ENCODE data around the gene CASP10.
A peak's percentile ranks its signal among the peaks of the same experiment; 100 is the strongest.
"Not testable (repeated sequence)": the region's sequence is repeated elsewhere in the genome, so short reads cannot be mapped to it uniquely, and the experiment has no call there.

The CASP10 gene

DNA sequence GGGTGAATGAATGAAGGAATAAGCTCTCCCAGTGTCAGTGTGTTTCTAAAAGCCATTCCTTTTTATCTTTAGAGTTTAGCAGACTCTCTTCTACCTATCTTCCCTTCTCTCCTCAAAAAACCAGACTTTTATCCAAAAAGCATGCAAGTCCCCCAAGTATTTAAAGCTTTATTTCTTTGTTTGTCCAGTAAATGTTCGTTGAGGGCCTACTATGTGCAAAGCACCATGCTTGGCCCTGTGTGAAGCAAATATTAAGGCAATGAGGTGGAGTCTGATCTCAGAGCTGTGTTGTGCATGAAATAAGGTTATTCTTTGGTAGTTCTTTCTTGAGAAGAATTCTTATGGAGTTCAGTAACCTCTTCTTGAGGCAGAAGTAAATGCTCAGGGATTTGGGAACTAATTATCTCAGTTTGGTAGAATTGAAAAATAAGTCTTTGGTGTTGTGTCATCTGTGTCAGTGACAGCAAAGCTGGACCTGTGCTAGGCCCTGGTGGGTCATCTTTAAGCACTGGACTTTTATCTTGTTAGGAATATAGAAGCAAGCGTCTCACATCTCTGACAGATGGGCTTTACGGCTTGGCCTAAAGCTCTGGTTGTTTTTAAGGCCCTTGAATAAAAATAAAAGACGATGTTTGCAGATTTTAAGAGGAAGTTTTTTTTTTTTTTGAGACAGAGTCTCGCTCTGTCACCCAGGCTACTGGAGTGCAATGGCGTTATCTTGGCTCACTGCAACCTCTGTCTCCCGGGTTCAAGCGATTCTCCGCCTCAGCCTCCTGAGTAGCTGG, 28.1 kb upstream of the CASP10 start:
- no peak for DNase-seq

DNA sequence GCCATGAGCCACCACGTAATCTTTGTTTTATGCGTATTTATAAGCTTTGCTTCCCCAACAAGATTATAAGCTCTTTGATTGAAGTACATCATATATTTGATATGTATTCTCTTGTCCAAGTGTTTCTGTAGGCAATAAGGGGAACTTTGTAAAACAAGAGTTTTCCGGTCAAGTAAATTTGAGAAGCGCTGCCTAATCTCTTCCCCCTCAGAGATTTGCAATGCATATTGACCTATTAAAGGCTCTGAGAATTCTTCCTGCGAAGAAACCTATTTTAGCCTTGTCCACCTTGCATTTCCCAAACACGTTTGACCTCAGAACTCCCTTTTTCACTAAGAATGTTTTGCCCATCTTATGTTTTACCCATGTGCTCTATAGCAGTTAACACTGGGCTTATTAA, 26.9 kb upstream of the CASP10 start:
- DNase-seq = no peak

DNA sequence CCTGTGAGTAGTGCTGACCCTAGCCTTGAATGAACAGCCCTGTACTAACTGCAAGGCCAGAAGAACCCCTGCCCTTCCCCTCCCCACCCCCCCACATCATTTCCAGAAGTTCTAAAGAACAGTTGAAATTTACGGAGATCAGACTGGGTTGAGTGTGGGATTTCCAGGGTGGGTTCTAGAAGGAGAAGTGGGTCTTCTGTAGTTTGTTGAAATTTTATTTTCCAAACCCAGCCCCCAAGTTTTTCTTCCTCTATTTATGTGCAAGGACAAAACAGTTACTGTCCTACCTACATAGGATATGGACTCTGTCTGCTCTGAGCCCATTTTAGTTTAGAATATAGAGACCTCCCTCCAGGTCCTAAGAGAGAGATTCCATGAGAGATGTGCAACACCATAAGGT, 26.3 kb upstream of the CASP10 start:
- DNase-seq = no peak

DNA sequence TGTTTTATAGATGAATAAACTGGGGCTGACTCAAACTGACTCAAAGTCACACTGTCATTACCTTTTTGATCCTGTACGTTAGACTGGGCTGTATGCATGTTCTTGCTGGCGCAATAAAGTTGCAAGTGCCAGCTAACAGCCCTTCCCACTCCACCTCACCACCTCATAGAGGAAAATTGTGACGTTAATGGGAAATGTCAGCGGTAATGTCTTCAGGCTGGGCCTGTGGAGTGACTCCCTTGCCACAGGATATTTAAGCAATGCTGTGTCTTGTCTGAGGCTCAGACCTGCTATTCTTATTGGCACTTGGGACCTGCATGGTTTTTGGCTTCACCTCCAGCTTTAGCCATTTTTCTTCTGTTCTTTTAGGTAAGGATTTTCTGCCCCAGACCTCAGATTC, 25.2 kb upstream of the CASP10 start:
- no peak for DNase-seq

DNA sequence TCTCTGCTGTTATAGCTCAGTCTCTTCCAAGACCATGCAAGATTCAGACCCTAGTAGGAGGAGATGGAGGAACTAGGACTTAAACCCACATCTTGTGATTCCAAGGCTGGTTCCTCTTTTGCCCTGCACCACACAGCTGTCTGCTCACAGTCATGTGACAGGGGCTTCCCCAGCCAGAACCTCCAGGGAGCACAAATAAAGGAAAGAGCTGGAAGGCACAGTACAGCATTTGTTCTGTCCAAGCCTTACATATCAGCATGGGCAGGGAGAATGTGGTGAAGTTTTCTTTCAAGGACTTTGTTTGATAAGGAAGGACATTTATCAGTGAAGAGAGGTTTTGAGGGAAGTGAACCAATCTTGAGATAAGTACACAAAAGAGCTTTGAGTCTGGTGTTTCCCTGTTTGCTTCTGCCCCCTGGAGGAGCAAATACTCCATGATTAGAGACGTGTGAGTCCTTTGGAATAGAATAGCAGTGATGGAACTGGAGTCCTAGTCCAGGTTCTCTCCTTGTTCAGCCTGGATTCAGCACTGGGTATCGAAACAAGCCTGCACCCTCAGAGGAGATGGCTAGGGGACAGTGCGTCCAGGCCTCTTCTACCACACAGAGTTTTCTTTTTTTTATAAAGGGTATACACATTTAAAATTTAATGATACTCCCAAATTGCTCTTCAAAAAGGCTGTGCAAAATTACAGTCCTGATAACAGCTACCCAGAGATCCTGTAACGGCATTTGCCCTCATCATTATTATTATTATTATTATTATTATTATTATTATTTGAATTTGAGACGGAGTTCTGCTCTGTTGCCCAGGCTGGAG, 24.6 kb upstream of the CASP10 start:
- DNase-seq = peak; percentile 50

DNA sequence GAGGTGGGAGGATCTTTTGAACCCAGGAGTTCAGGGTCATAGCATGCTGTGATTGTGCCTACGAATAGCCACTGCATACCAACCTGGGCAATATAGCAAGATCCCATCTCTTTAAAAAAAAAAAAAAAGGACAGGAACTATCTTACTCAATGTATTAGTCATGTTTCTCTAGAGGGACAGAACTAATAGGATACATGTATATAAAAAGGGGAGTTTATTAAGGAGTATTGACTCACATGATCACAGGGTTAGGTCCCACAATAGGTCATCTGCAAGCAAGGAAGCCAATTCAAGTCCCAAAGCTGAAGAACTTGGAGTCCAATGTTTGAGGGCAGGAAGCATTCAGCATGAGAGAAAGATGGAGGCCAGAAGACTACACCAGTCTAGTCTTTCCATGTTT, 18.8 kb upstream of the CASP10 start:
- no peak for DNase-seq

DNA sequence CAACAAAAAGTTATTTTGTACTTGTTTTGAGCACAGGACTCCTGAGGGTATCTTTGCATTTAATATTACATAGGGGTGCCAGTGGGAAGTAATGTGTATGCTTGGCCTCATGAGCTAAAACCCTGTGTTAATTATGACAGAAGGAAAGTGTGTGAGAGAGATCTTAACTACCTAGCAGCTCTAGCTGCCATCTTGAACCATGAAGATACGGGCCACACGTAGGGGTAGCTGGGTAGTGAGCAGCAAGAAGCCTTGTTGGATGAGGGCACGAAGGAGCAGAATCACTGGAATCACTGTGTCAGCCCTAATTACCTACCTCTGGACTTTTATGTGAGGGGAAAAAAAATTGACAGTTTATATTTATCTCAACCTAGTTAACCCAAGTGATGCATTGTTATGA, 15.4 kb upstream of the CASP10 start:
- DNase-seq = no peak

DNA sequence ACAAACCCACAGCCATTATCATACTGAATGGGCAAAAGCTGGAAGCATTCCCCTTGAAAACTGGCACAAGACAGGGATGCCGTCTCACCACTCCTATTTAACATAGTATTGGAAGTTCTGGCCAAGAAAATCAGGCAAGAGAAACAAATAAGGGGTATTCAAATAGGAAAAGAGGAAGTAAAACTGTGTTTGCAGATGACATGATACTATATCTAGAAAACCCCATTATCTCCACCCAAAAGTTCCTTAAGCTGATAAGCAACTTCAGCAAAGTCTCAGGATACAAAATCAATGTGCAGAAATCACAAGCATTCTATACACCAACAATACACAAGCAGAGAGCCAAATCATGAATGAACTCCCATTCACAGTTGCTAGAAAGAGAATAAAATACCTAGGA, 14.4 kb upstream of the CASP10 start:
- DNase-seq = not testable (repeated sequence)

DNA sequence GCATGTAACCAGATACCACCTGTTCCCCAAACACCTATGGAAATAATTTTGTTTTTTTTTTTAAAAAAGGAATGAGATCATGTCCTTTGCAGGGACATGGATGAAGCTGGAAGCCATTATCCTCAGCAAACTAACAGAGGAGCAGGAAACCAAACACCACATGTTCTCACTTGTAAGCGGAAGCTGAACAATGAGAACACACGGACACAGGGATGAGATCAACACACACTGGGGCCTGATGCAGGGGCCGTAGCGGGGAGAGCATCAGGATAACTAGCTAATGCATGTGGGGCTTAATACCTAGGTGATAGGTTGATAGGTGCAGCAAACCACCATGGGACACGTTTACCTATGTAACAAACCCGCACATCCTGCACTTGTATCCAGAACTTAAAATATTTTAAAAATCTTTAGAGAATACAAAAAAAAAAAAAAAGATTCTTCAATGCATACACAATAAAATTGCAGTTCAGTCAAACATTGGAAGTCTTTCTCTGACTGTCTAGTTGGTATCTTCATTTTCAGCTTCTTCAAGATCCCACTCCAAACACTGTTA, 11.6 kb upstream of the CASP10 start:
- no peak for DNase-seq

DNA sequence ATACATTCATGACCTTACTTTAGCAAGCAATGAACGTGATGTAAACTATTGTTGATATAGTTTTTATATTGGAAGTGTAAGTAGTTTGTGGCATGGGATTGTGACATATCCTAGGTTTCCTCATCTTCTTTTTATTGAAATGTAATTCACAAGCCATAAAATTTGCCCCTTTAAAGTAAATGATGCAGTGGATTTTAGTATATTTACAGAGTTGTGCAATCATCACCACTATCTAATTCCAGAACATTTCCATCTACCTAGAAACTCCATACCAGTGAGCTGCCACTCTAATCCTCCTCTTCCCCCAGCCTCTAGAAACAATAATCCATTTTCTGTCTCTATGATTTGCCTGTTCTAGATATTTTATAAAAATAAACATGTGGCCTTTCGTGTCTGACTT, 10.7 kb upstream of the CASP10 start:
- no peak for DNase-seq

DNA sequence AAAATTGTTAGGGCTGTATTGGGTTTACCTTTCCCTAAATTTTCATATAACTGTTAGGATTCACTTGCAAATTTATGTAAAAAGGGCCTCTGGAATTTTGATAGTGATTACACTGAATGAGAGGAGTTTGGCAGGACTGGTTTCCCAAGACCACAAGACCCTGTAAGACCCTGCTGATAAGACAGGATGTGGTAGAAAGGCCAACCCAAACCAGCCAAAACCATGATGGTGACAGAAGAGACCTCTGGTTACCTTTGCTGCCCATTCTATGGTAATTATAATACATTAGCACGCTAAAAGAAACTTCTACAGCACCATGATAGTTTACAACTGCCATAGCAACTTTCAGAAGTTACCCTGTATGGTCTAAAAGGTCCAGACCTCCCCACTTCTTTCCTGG, 8.3 kb upstream of the CASP10 start:
- no peak for DNase-seq

DNA sequence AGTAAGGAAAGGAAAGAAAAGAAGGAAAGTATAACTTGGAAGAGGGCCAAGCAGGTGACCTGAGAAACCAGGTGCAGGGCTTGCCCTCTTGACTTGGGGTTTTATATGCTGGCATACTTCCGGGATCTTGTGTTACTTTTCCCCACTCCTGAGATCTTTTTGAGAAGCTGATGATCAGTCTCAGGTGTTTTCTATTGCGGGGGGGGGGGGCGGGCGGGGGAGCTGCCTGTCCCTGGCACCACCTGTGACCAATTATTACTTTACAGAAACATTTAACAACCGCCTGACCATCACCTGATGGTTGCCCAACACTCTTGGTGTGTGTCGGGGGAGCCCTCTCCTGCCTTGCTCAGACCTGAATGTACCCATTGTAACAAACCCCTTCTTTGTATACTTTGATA, 6.9 kb upstream of the CASP10 start:
- DNase-seq = no peak

DNA sequence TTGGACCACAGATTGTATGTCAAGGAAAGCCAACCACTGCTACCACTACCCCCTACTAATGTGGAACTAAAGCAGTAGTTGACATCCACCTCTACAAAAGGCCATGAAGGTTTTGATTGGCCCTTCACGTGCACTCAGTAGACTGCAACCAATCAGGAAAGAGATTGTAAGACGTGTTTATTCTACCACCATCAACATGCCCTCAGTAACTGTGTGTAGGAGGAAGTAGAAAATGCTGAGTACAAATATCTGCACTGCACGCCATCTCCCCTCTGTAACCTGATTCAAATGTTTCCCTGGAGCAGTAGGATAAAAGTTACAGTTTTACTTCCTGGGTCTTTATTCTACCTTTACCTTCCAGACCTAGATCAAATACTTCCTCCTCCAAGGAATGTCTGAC, 2.9 kb upstream of the CASP10 start:
- no peak for DNase-seq

DNA sequence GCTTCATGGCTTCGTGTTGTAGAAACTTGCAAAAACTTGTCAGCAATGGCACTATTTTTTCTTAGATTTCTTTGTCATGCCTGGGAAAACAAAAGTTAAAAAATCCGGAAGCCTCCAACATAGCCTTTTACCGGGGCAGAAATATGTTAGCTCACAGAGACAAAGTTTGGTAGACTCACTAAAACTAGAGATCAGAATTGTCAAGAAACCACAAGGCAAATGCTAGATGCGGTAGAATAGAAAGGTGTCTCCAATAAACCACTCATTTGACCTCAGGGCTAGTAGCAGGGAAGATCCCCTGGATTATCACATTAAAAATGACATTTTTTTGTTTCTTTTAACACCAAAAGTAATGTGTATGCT, 405 bp downstream of the CASP10 start:
- DNase-seq = no peak

DNA sequence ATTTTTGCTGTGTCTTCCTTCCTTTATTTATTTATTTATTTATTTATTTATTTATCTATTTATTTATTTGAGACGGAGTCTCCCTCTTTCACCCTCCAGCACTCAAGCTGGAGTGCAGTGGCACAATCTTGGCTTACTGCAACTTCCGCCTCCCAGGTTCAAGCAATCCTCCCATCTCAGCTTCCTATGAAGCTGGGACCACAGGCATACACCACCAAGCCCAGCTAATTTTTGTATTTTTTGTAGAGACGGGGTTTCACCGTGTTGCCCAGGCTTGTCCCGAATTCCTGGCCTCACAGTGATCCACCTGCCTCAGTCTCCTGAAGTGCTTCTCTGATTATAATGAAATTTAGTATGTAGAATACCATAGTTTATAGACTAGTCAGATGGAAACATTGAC, 894 bp downstream of the CASP10 start:
- DNase-seq = not testable (repeated sequence)

DNA sequence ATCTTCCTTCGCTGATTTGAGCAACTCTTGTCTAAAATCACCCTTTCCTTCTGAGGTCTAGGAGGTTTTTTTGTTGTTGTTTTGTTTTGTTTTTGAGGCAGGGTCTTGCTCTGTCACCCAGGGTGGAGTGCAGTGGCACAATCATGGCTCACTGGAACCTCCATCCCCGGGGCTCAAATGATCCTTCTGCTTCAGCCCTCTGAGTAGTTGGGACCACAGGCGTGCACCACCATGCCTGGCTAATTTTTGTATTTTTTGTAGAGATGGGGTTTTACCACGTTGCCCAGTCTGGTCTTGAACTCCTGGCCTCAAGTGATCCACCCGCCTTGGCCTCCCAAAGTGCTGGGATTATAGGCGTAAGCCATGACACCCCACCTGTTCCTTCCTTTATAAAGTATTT, 1.3 kb downstream of the CASP10 start:
- not testable (repeated sequence) for DNase-seq

DNA sequence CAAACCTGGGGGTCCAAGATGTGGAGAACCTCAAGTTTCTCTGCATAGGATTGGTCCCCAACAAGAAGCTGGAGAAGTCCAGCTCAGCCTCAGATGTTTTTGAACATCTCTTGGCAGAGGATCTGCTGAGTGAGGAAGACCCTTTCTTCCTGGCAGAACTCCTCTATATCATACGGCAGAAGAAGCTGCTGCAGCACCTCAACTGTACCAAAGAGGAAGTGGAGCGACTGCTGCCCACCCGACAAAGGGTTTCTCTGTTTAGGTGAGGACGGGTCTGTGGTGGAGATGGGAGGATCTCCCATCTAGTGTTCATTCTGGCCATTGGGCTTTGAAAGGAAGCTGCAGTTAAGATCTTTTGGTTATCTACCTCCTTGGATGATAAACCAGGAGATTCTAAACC, 2.9 kb downstream of the CASP10 start:
- DNase-seq = no peak

DNA sequence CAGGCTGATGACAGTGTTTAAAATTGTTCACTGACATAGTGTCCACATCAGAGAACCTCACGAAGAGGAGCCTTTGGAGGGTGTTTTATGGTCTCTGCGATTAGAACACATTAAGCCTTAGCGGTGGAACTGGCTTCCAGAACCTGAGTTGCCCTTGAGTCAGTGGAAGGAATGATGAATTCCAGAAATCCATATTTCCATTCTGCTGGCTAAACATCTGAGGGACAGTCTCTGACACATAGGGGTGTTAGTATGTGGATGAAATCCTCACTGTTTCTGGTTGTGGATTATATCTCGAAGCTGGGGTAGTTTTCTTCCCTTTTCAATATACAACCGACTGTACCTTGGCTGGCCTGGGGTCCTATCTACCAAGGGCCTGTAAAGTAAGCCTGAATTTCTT, 4.0 kb downstream of the CASP10 start:
- DNase-seq = no peak

DNA sequence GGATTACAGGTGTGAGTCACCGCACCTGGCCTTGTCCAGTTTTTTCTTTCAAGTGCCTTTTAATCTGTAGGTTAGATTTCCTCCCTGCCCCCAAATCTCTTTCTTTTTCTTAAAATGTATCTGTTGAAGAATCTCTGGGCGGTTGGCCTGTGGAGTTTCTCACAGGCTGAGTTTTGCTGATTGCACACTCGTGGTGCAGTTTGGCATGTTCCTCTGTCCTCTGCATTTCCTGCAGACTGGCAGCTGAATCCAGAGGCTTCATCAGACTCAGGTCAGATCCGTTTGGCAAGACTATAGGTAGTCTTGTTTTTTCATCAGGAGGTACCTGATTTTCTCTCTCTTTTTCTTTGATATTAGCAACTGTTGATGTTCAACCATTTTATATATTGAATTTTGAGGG, 5.5 kb downstream of the CASP10 start:
- no peak for DNase-seq

DNA sequence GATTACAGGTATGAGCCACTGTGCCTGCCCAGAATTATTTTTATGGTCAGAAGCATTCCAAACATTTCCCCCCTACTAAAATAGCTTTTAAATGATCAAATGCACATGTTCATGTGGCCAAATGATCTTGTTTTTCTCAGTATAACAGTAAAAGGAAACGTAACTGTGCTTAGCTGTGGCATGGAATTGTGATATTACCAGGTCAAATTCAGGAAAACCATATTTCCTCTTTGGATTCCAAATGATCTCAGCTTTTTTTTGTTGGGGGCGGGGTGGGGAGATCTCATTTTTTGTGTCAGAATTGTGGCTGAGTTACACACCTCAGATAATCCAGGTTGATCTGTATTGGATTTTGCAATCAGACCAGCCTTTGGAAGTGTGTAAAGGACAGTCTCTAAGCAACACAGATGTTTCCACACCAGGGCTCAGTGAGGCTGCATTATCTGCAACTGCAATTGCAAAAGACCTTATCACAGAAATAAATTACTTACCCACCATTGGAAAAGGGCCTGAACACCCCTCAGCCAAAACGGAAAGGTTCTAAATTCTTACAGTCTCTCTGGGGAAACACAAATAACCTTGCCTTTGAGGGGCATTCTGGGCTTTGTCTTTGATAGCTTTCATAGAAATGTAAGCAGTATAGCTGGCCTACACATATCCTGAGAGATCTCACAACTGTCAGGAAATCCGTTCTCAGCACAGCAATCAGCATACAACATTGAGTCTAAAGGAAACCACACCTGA, 8.4 kb downstream of the CASP10 start:
- DNase-seq = no peak

DNA sequence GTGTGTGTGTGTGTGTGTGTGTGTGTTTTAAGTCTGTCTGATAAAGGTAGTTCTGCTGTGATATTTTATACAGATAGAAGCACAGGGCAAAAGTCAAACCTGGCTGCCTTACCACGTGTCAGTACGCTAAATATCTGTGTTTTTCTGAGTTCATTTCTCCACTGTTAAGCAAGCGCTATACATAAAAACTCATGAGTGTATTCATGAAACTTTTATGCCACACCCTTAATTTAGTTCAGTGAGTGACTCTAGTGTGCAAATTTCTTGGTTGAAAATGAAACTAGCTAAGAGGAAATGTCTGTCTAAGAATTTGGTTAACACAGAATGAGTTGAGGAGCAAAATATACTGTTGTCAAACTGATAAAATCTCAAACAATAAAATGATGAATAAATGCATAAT, 11.2 kb downstream of the CASP10 start:
- DNase-seq = no peak

DNA sequence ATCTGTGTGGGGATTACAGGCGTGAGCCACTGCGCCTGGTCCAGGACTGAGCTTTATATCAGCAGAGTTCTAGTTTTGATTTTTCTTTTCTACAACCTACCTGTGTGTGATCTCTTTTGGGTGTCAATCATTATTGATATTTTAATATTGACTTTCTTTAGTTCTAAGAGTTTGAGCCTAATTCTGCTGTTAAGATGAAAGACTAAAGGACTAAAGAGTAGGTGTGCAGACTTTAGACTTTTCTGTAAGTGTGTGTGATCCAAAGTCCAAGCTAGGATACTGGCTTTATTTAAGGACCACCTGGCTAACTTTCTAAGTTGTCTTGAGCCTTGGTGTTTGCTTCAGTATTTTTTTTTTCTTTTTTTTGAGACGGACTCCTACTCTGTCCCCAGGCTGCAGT, 12.4 kb downstream of the CASP10 start:
- DNase-seq = no peak

DNA sequence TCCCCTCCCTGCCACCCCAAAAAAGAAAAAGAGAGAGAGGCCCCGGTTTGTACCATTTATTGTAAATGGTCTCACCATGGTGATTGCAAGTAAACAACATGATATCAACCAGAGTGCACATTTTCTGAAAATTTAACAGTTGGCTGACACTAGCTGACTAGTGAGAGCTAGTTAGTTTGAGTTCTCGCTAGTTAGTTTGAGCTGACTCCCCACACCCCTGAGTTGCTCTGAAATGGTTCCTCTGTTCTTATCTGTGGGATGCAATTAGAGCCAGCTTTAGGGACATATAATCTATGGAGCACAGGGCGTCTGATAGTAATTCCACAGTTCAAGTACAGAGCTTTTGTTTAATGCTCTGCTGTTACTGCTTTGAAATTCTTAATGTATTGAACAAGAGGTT, 13.1 kb downstream of the CASP10 start:
- no peak for DNase-seq

DNA sequence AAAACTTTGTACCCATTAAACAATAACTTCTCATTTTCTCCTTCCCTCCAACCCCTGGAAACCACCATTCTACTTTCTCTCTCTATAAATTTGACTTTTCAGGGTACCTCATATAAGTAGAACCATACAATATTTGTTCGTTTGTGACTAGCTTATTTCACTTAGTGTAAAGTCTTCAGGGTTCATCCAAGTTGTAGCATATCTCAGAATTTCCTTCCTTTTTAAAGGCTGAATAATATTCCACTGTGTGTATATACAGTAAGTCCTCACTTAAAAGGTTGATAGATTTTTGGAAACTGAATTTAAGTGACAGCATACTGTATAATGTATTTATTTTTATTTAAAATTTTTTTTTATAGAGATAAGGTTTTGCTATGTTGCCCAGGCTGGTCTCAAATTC, 13.9 kb downstream of the CASP10 start:
- no peak for DNase-seq
